ENCODE results near the gene GABRB3. TPM values are rescaled to one million over a fixed set of nuclear protein-coding genes. Genes with fewer than 3 reads are reported as not detected.

GABRB3 gene
- total RNA-seq, 1 donor from 2014 or later = 8.8 TPM

DNA sequence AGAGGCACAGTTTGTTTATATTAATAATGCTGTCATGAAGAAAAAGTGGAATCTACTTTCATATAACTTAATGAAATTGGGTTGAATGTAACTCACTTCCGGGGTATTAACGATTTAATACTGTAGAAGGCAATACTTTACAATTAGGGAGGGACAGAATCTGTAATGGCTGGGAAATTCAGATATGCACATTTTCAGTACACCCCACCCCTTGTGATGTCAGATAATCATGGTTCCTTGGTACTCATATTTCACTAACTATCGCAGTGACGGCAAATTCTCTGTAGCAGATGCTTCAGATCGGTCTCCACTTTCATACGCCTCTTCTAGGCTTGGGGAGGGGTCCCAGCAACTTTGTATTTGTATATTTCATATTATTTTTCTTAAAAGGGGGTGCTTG is 207.3 kb downstream of the GABRB3 start:
- H3K27me3 ChIP-seq = no peaks in the 10 kb centered on the region
- H3K27ac Mint-ChIP-seq = no peak overlapping the region
- no peak for DNase-seq (ENCODE audit: low spot score)
- no peak overlapping the region for H3K4me3 Mint-ChIP-seq
- no peak overlapping the region for H3K9ac ChIP-seq
- H3F3A ChIP-seq (ENCODE audit: low read depth) = no peaks in the 10 kb centered on the region
- H4K20me1 ChIP-seq (ENCODE audit: low read depth) = no peaks in the 10 kb centered on the region
- H3K4me3 ChIP-seq = no peak overlapping the region
- no peak for TF ChIP-seq EZH2phosphoT487 (IDR thresholded peaks at IDR 0.05)
- TF ChIP-seq EZH2 (IDR thresholded peaks at IDR 0.05) = no peak
- TF ChIP-seq, protein P1, sequence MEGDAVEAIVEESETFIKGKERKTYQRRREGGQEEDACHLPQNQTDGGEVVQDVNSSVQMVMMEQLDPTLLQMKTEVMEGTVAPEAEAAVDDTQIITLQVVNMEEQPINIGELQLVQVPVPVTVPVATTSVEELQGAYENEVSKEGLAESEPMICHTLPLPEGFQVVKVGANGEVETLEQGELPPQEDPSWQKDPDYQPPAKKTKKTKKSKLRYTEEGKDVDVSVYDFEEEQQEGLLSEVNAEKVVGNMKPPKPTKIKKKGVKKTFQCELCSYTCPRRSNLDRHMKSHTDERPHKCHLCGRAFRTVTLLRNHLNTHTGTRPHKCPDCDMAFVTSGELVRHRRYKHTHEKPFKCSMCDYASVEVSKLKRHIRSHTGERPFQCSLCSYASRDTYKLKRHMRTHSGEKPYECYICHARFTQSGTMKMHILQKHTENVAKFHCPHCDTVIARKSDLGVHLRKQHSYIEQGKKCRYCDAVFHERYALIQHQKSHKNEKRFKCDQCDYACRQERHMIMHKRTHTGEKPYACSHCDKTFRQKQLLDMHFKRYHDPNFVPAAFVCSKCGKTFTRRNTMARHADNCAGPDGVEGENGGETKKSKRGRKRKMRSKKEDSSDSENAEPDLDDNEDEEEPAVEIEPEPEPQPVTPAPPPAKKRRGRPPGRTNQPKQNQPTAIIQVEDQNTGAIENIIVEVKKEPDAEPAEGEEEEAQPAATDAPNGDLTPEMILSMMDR (IDR thresholded peaks at IDR 0.05) = no peak
- H3K4me1 Mint-ChIP-seq = no peaks in the 10 kb centered on the region
- no peaks in the 10 kb centered on the region for H3K36me3 ChIP-seq
- no peak overlapping the region for H3K27ac ChIP-seq
- no peak overlapping the region for H3K4me2 ChIP-seq
- peaks cover 1% of the 10 kb centered on the region for H3K36me3 Mint-ChIP-seq
- no peaks in the 10 kb centered on the region for H3K79me2 ChIP-seq (ENCODE audit: low read depth)
- no peak overlapping the region for H2AFZ ChIP-seq (replicated peaks)
- H3K9me3 ChIP-seq (ENCODE audit: low read depth) = no peaks in the 10 kb centered on the region
- no peaks in the 10 kb centered on the region for H3K9me3 Mint-ChIP-seq
- H3K27me3 Mint-ChIP-seq (ENCODE audit: insufficient read depth, low read depth) = peaks cover 2% of the 10 kb centered on the region
- peaks cover 5% of the 10 kb centered on the region for H3K4me1 ChIP-seq

DNA sequence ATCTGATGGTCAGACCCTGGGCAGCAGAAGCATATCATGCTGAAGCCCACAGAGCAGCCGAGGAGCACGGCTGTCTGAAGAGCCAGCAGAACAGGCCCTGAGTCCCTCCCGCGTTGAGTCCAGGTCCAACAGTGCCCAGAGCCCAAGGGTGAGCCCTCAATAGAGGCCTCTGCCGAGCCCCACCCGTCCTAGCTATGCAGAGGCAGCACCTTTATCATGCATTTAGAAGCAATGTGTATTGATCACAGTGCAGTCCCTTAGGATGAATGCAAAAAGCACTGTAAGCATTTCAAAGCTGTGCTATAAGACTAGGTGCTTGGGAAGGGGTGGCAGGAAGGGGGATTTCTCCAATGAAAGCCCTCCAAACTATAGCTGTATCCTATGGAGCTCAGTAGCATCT is 208.5 kb downstream of the GABRB3 start:
- no peaks in the 10 kb centered on the region for H3K79me2 ChIP-seq (ENCODE audit: low read depth)
- no peak overlapping the region for H3K27ac Mint-ChIP-seq
- H3K9me3 Mint-ChIP-seq = no peaks in the 10 kb centered on the region

DNA sequence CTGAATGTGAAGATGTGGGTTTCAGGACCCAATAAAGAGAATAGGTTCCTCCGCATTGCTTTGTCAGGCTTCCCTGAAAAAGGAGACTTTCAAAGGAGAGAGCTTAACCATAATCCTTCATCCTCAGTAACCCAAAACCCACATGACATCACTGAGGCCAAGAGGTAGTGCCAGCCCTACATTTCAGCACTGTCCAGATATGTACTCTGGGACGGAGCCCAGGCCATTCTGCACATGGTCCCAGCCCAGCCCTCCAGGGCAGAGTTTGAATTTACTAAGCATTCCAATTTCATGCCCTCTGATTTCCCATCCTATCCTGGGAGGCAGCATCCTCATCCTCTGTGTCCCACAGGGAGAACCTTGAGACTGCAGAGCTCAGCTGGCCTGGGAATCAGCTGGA is 210.5 kb downstream of the GABRB3 start:
- H3K79me2 ChIP-seq (ENCODE audit: low read depth) = no peaks in the 10 kb centered on the region
- peaks cover 5% of the 10 kb centered on the region for H3K36me3 Mint-ChIP-seq
- no peaks in the 10 kb centered on the region for H3K9me3 ChIP-seq (ENCODE audit: low read depth)
- no peaks in the 10 kb centered on the region for H3K9me3 Mint-ChIP-seq
- no peaks in the 10 kb centered on the region for H3K27me3 Mint-ChIP-seq (ENCODE audit: insufficient read depth, low read depth)
- no peaks in the 10 kb centered on the region for H3K4me1 Mint-ChIP-seq
- no peaks in the 10 kb centered on the region for H3K36me3 ChIP-seq
- H3K4me2 ChIP-seq = no peak overlapping the region
- no peaks in the 10 kb centered on the region for H3F3A ChIP-seq (ENCODE audit: low read depth)
- H2AFZ ChIP-seq (replicated peaks) = no peak overlapping the region
- no peak overlapping the region for H3K4me3 ChIP-seq
- TF ChIP-seq EZH2 (IDR thresholded peaks at IDR 0.05) = no peak
- TF ChIP-seq EZH2phosphoT487 (IDR thresholded peaks at IDR 0.05) = no peak
- TF ChIP-seq, protein P1 (IDR thresholded peaks at IDR 0.05) = no peak
- H3K27ac ChIP-seq = no peak overlapping the region
- no peak for DNase-seq (ENCODE audit: low spot score)
- no peak overlapping the region for H3K27ac Mint-ChIP-seq
- no peaks in the 10 kb centered on the region for H3K27me3 ChIP-seq
- no peaks in the 10 kb centered on the region for H4K20me1 ChIP-seq (ENCODE audit: low read depth)
- H3K4me1 ChIP-seq = peaks cover 5% of the 10 kb centered on the region
- H3K9ac ChIP-seq = no peak overlapping the region
- no peak overlapping the region for H3K4me3 Mint-ChIP-seq

More for the DNA sequence above, 208.5 kb downstream of the GABRB3 start:
- H3K36me3 Mint-ChIP-seq = peaks cover 2% of the 10 kb centered on the region
- H3K27me3 Mint-ChIP-seq (ENCODE audit: insufficient read depth, low read depth) = peaks cover 2% of the 10 kb centered on the region
- Histone ChIP-seq H3F3A (ENCODE audit: low read depth) (no peaks in the 10 kb centered on the region), H3K4me2 (no peak overlapping the region), H3K27me3 (no peaks in the 10 kb centered on the region), H3K9ac (no peak overlapping the region), H4K20me1 (ENCODE audit: low read depth) (no peaks in the 10 kb centered on the region), H2AFZ (replicated peaks) (no peak overlapping the region), H3K36me3 (no peaks in the 10 kb centered on the region), H3K4me1 (peaks cover 5% of the 10 kb centered on the region), H3K9me3 (ENCODE audit: low read depth) (no peaks in the 10 kb centered on the region), H3K4me3 (no peak overlapping the region), H3K27ac (no peak overlapping the region)
- no peak for DNase-seq (ENCODE audit: low spot score)
- no peak for TF ChIP-seq EZH2 (IDR thresholded peaks at IDR 0.05)
- TF ChIP-seq EZH2phosphoT487 (IDR thresholded peaks at IDR 0.05) = no peak
- TF ChIP-seq, protein P1 (IDR thresholded peaks at IDR 0.05) = no peak
- no peak overlapping the region for H3K4me3 Mint-ChIP-seq
- H3K4me1 Mint-ChIP-seq = no peaks in the 10 kb centered on the region

Data from neural progenitor cell (in vitro differentiated cells).